ENCODE measurements around the gene ZNF771. TPM values are rescaled to one million over a fixed set of nuclear protein-coding genes. Genes with fewer than 3 reads are reported as not detected.
"Not testable (repeated sequence)": the region's sequence is repeated elsewhere in the genome, so short reads cannot be mapped to it uniquely, and the experiment has no call there.

The ZNF771 gene
- polyA plus RNA-seq, 10 donors: 3.0 to 7.0 (median 4.0) TPM

GRCh38 chr16:30429678-30430427 lies 22.4 kb downstream of the ZNF771 start, which contains the start of gene DCTPP1:
Gene DCTPP1 (minus strand): TSS chr16:30430030. CDS start chr16:30429980, 50 bp downstream.
- peak; percentile 96 to 98 (median 98) for DNase-seq

- DNase-seq: no peak
Observed at GRCh38 chr16:30430428-30430970, 23.1 kb downstream of the ZNF771 start.

- no peak for DNase-seq
Observed at GRCh38 chr16:30434852-30435251, 27.4 kb downstream of the ZNF771 start.

GRCh38 chr16:30437511-30438046 lies 30.2 kb downstream of the ZNF771 start:
- DNase-seq: no peak

- no peak for DNase-seq
Observed at GRCh38 chr16:30438835-30439234, 31.4 kb downstream of the ZNF771 start.

- no peak for DNase-seq
Observed at GRCh38 chr16:30439720-30440348, 32.4 kb downstream of the ZNF771 start.

GRCh38 chr16:30443631-30444030 lies 36.2 kb downstream of the ZNF771 start:
- no peak for DNase-seq

- DNase-seq: no peak
Observed at GRCh38 chr16:30444231-30445148, 37.1 kb downstream of the ZNF771 start.

GRCh38 chr16:30445149-30445407 lies 37.7 kb downstream of the ZNF771 start:
- no peak for DNase-seq

- peak; percentile 96 to 98 (median 98) for DNase-seq
Observed at GRCh38 chr16:30445408-30446202, 38.2 kb downstream of the ZNF771 start, which contains the start of gene SEPHS2. Gene SEPHS2 (minus strand): TSS chr16:30445874. CDS start chr16:30445727, 147 bp downstream.

- DNase-seq: no peak
Observed at GRCh38 chr16:30446203-30446595, 38.8 kb downstream of the ZNF771 start.

GRCh38 chr16:30447512-30448226 lies 40.3 kb downstream of the ZNF771 start:
- DNase-seq: no peak

GRCh38 chr16:30449116-30449435 lies 41.7 kb downstream of the ZNF771 start:
- DNase-seq: no peak

GRCh38 chr16:30452709-30453580 lies 45.5 kb downstream of the ZNF771 start:
- not testable (repeated sequence) for DNase-seq

GRCh38 chr16:30456302-30456701 lies 48.9 kb downstream of the ZNF771 start:
- DNase-seq: no peak

GRCh38 chr16:30457256-30457655 lies 49.9 kb downstream of the ZNF771 start:
- no peak for DNase-seq

- DNase-seq: no peak
Observed at GRCh38 chr16:30457743-30458560, 50.5 kb downstream of the ZNF771 start.

Measured in muscle of back (tissue), 11 donors.